ENCODE results near the gene DGKH. TPM values are rescaled to one million over a fixed set of nuclear protein-coding genes. Genes with fewer than 3 reads are reported as not detected.
"Not testable (repeated sequence)": the region's sequence is repeated elsewhere in the genome, so short reads cannot be mapped to it uniquely, and the experiment has no call there.

The DGKH gene
- total and polyA plus RNA-seq, 3 experiments from 2014 or later = 2.5 to 10.9 (median 10.2) TPM

- CTCF ChIA-PET = no interaction called here
- POLR2A ChIA-PET = no interaction called here
- Mint-ChIP-seq H3K36me3 (peaks cover 0 to 4% (median 3%) of the 10 kb centered on the region in 3 donors), H3K27ac (peak overlapping the region in 2 of 8 donors; percentile 55 to 76), H3K9me3 (no peaks in the 10 kb centered on the region), H3K4me3 (peak overlapping the region in 1 of 7 donors; percentile 53), H3K4me1 (peaks cover 21 to 32% (median 22%) of the 10 kb centered on the region in 3 donors), H3K27me3 (no peaks in the 10 kb centered on the region)
- Histone ChIP-seq H3K36me3 (ENCODE audit: insufficient read depth, low read length) (no peaks in the 10 kb centered on the region), H3K27ac (ENCODE audit: low read depth, low read length) (no peak overlapping the region), H3K4me3 (ENCODE audit: low read length) (no peak overlapping the region), H3K4me1 (ENCODE audit: insufficient read depth, low read length) (no peaks in the 10 kb centered on the region), H3K27me3 (ENCODE audit: insufficient read depth, low read length, poor library complexity, severe bottlenecking) (no peaks in the 10 kb centered on the region), H3K9me3 (ENCODE audit: low read length) (no peaks in the 10 kb centered on the region)
- DNase-seq = no peak
Measured at GRCh38 chr13:42148538-42148937, 100.1 kb downstream of the DGKH start.

- Mint-ChIP-seq H3K9me3 (no peaks in the 10 kb centered on the region), H3K27ac (peak overlapping the region in 1 of 8 donors; percentile 21), H3K36me3 (peaks cover 0 to 4% (median 3%) of the 10 kb centered on the region in 3 donors), H3K27me3 (no peaks in the 10 kb centered on the region), H3K4me1 (peaks cover 21 to 32% (median 22%) of the 10 kb centered on the region in 3 donors), H3K4me3 (no peak overlapping the region)
- H3K36me3 ChIP-seq (ENCODE audit: insufficient read depth, low read length) = no peaks in the 10 kb centered on the region
- no peaks in the 10 kb centered on the region for H3K27me3 ChIP-seq (ENCODE audit: insufficient read depth, low read length, poor library complexity, severe bottlenecking)
- no peak for DNase-seq
- ChIA-PET POLR2A (no interaction called here), CTCF (no interaction called here)
- H3K9me3 ChIP-seq (ENCODE audit: low read length) = no peaks in the 10 kb centered on the region
- no peaks in the 10 kb centered on the region for H3K4me1 ChIP-seq (ENCODE audit: insufficient read depth, low read length)
- no peak overlapping the region for H3K27ac ChIP-seq (ENCODE audit: low read depth, low read length)
- H3K4me3 ChIP-seq (ENCODE audit: low read length) = no peak overlapping the region
Measured at GRCh38 chr13:42149136-42149535, 100.7 kb downstream of the DGKH start.

- Mint-ChIP-seq H3K4me3 (no peak overlapping the region), H3K4me1 (peaks cover 17 to 26% (median 20%) of the 10 kb centered on the region in 3 donors), H3K27ac (no peak overlapping the region), H3K9me3 (no peaks in the 10 kb centered on the region), H3K36me3 (peaks cover 9 to 16% (median 10%) of the 10 kb centered on the region in 3 donors), H3K27me3 (no peaks in the 10 kb centered on the region)
- no peaks in the 10 kb centered on the region for H3K9me3 ChIP-seq (ENCODE audit: low read length)
- ChIA-PET CTCF (no interaction called here), POLR2A (no interaction called here)
- no peaks in the 10 kb centered on the region for H3K4me1 ChIP-seq (ENCODE audit: insufficient read depth, low read length)
- no peaks in the 10 kb centered on the region for H3K36me3 ChIP-seq (ENCODE audit: insufficient read depth, low read length)
- no peak overlapping the region for H3K27ac ChIP-seq (ENCODE audit: low read depth, low read length)
- H3K4me3 ChIP-seq (ENCODE audit: low read length) = no peak overlapping the region
- H3K27me3 ChIP-seq (ENCODE audit: insufficient read depth, low read length, poor library complexity, severe bottlenecking) = no peaks in the 10 kb centered on the region
- no peak for DNase-seq
Measured at GRCh38 chr13:42151781-42152180, 103.3 kb downstream of the DGKH start.

GRCh38 chr13:42152495-42152894 is 104.0 kb downstream of the DGKH start:
- Histone ChIP-seq H3K36me3 (ENCODE audit: insufficient read depth, low read length) (no peaks in the 10 kb centered on the region), H3K27ac (ENCODE audit: low read depth, low read length) (no peak overlapping the region), H3K4me1 (ENCODE audit: insufficient read depth, low read length) (no peaks in the 10 kb centered on the region), H3K27me3 (ENCODE audit: insufficient read depth, low read length, poor library complexity, severe bottlenecking) (no peaks in the 10 kb centered on the region), H3K4me3 (ENCODE audit: low read length) (no peak overlapping the region), H3K9me3 (ENCODE audit: low read length) (no peaks in the 10 kb centered on the region)
- no peaks in the 10 kb centered on the region for H3K9me3 Mint-ChIP-seq
- no peaks in the 10 kb centered on the region for H3K27me3 Mint-ChIP-seq
- H3K27ac Mint-ChIP-seq = peak overlapping the region in 1 of 8 donors; percentile 20
- peaks cover 9 to 19% (median 10%) of the 10 kb centered on the region in 3 donors for H3K36me3 Mint-ChIP-seq
- ChIA-PET POLR2A (no interaction called here), CTCF (no interaction called here)
- no peak for DNase-seq
- H3K4me1 Mint-ChIP-seq = peaks cover 14 to 21% (median 17%) of the 10 kb centered on the region in 3 donors
- H3K4me3 Mint-ChIP-seq = no peak overlapping the region

- H3K27ac Mint-ChIP-seq = no peak overlapping the region
- Histone ChIP-seq H3K9me3 (ENCODE audit: low read length) (no peaks in the 10 kb centered on the region), H3K36me3 (ENCODE audit: insufficient read depth, low read length) (no peaks in the 10 kb centered on the region), H3K4me3 (ENCODE audit: low read length) (no peak overlapping the region), H3K4me1 (ENCODE audit: insufficient read depth, low read length) (no peaks in the 10 kb centered on the region), H3K27me3 (ENCODE audit: insufficient read depth, low read length, poor library complexity, severe bottlenecking) (no peaks in the 10 kb centered on the region), H3K27ac (ENCODE audit: low read depth, low read length) (no peak overlapping the region)
- POLR2A ChIA-PET = no interaction called here
- CTCF ChIA-PET = no interaction called here
- H3K9me3 Mint-ChIP-seq = no peaks in the 10 kb centered on the region
- H3K4me3 Mint-ChIP-seq = no peak overlapping the region
- peaks cover 8 to 12% (median 10%) of the 10 kb centered on the region in 3 donors for H3K4me1 Mint-ChIP-seq
- no peaks in the 10 kb centered on the region for H3K27me3 Mint-ChIP-seq
- DNase-seq = no peak
- peaks cover 9 to 26% (median 10%) of the 10 kb centered on the region in 3 donors for H3K36me3 Mint-ChIP-seq
Measured at GRCh38 chr13:42153199-42154113, 105.0 kb downstream of the DGKH start.

- ChIA-PET CTCF (no interaction called here), POLR2A (interaction anchor here (1.1 kb wide), 1 partner anchor 8 kb away, joined by 5 read pairs; no protein-coding TSS in a partner anchor)
- Mint-ChIP-seq H3K9me3 (no peaks in the 10 kb centered on the region), H3K4me1 (no peaks in the 10 kb centered on the region), H3K4me3 (no peak overlapping the region), H3K36me3 (peaks cover 13 to 40% (median 17%) of the 10 kb centered on the region in 3 donors), H3K27ac (peak overlapping the region in 1 of 8 donors; percentile 13), H3K27me3 (no peaks in the 10 kb centered on the region)
- Histone ChIP-seq H3K4me3 (ENCODE audit: low read length) (no peak overlapping the region), H3K27ac (ENCODE audit: low read depth, low read length) (no peak overlapping the region), H3K4me1 (ENCODE audit: insufficient read depth, low read length) (no peaks in the 10 kb centered on the region), H3K9me3 (ENCODE audit: low read length) (no peaks in the 10 kb centered on the region), H3K36me3 (ENCODE audit: insufficient read depth, low read length) (no peaks in the 10 kb centered on the region), H3K27me3 (ENCODE audit: insufficient read depth, low read length, poor library complexity, severe bottlenecking) (no peaks in the 10 kb centered on the region)
- DNase-seq = no peak
Measured at GRCh38 chr13:42155251-42155650, 106.8 kb downstream of the DGKH start.

- CTCF ChIA-PET; H3K27ac Mint-ChIP-seq; H3K4me1 ChIP-seq (ENCODE audit: insufficient read depth, low read length); H3K4me1 Mint-ChIP-seq; H3K27me3 Mint-ChIP-seq; DNase-seq; H3K36me3 ChIP-seq (ENCODE audit: insufficient read depth, low read length); H3K27me3 ChIP-seq (ENCODE audit: insufficient read depth, low read length, poor library complexity, severe bottlenecking); H3K4me3 Mint-ChIP-seq; H3K9me3 ChIP-seq (ENCODE audit: low read length); H3K27ac ChIP-seq (ENCODE audit: low read depth, low read length); H3K4me3 ChIP-seq (ENCODE audit: low read length); H3K9me3 Mint-ChIP-seq: not testable (repeated sequence)
- H3K36me3 Mint-ChIP-seq = peaks cover 25 to 60% (median 27%) of the 10 kb centered on the region in 3 donors
- POLR2A ChIA-PET = interaction anchor here (0.5 kb wide), 1 partner anchor 8 kb away, joined by 5 read pairs; no protein-coding TSS in a partner anchor
Measured at GRCh38 chr13:42163338-42163737, 114.9 kb downstream of the DGKH start.

GRCh38 chr13:42163910-42164309 is 115.5 kb downstream of the DGKH start:
- not testable (repeated sequence) for H3K27me3 ChIP-seq (ENCODE audit: insufficient read depth, low read length, poor library complexity, severe bottlenecking)

More at GRCh38 chr13:42163910-42164309, 115.5 kb downstream of the DGKH start:
- H3K36me3 ChIP-seq (ENCODE audit: insufficient read depth, low read length); H3K27me3 Mint-ChIP-seq; H3K4me3 ChIP-seq (ENCODE audit: low read length); H3K4me1 ChIP-seq (ENCODE audit: insufficient read depth, low read length); H3K27ac Mint-ChIP-seq; H3K4me1 Mint-ChIP-seq; CTCF ChIA-PET; DNase-seq; H3K27ac ChIP-seq (ENCODE audit: low read depth, low read length); H3K4me3 Mint-ChIP-seq; H3K9me3 Mint-ChIP-seq; H3K9me3 ChIP-seq (ENCODE audit: low read length): not testable (repeated sequence)
- H3K36me3 Mint-ChIP-seq = peaks cover 27 to 60% (median 28%) of the 10 kb centered on the region in 3 donors
- POLR2A ChIA-PET = interaction anchor here (0.5 kb wide), 1 partner anchor 8 kb away, joined by 5 read pairs; no protein-coding TSS in a partner anchor
